ENCODE data around the gene SON.
A peak's percentile ranks its signal among the peaks of the same experiment; 100 is the strongest.

SON gene

GRCh38 chr21:33543505-33544129, 779 bp downstream of the SON start:
- DNase-seq (ENCODE audit: low read depth): peak; percentile 60

GRCh38 chr21:33544451-33545195, 1.8 kb downstream of the SON start:
- DNase-seq (ENCODE audit: low read depth): no peak

DNA sequence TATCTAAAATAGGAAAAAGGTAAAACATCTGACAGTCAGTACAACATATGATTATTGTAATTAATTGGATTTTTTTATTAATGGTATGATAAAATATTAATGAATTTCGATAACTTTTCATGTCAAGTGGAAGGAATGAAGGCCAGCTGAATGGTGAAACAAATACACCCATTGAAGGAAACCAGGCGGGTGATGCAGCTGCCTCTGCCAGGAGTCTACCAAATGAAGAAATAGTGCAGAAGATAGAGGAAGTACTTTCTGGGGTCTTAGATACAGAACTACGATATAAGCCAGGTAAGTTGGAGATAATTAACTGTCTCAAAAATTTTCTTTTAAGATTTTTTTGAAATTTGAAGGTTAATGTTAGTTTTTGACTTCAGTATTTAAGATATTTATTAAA, 3.2 kb downstream of the SON start:
- no peak for DNase-seq (ENCODE audit: low read depth)

- no peak for DNase-seq (ENCODE audit: low read depth)
Measured at GRCh38 chr21:33549848-33550771, 7.3 kb downstream of the SON start.

GRCh38 chr21:33550772-33551660, 8.2 kb downstream of the SON start:
- DNase-seq (ENCODE audit: low read depth): no peak

DNA sequence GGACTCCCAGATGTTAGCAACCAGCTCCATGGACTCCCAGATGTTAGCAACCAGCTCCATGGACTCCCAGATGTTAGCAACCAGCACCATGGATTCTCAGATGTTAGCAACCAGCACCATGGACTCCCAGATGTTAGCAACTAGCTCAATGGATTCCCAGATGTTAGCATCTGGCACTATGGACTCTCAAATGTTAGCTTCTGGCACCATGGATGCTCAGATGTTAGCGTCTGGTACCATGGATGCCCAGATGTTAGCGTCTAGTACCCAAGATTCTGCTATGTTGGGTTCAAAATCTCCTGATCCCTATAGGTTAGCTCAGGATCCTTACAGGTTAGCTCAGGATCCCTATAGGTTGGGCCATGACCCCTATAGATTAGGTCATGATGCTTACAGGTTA, 8.8 kb downstream of the SON start:
- DNase-seq (ENCODE audit: low read depth): no peak

- DNase-seq (ENCODE audit: low read depth): no peak
Measured at GRCh38 chr21:33552093-33552998, 9.5 kb downstream of the SON start.

DNA sequence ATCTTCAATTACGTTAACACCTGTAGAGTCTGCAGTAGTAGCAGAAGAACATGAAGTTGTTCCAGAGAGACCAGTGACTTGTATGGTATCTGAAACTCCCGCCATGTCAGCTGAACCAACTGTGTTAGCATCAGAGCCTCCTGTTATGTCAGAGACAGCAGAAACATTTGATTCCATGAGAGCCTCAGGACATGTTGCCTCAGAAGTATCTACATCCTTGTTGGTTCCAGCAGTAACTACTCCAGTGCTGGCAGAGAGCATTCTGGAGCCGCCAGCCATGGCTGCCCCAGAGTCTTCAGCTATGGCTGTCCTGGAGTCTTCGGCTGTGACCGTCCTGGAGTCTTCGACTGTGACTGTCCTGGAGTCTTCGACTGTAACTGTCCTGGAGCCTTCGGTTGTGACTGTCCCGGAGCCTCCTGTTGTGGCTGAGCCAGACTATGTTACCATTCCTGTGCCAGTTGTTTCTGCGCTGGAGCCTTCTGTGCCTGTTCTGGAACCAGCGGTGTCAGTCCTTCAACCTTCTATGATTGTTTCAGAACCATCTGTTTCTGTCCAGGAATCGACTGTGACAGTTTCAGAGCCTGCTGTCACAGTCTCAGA, 10.3 kb downstream of the SON start:
- DNase-seq (ENCODE audit: low read depth): no peak

DNA sequence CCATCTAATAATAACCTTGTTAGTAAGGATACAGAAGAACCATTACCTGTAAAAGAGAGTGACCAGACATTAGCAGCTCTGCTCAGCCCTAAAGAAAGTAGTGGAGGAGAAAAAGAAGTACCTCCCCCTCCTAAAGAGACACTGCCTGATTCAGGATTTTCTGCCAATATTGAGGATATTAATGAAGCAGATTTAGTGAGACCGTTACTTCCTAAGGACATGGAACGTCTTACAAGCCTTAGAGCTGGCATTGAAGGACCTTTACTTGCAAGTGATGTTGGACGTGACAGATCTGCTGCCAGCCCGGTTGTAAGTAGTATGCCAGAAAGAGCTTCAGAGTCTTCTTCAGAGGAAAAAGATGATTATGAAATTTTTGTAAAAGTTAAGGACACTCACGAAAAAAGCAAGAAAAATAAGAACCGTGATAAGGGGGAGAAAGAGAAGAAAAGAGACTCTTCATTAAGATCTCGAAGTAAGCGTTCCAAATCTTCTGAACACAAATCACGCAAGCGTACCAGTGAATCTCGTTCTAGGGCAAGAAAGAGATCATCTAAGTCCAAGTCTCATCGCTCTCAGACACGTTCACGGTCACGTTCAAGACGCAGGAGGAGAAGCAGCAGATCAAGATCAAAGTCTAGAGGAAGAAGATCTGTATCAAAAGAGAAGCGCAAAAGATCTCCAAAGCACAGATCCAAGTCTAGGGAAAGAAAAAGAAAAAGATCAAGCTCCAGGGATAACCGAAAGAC, 11.6 kb downstream of the SON start:
- DNase-seq (ENCODE audit: low read depth): no peak

GRCh38 chr21:33554982-33555344, 12.1 kb downstream of the SON start:
- DNase-seq (ENCODE audit: low read depth): no peak

DNA sequence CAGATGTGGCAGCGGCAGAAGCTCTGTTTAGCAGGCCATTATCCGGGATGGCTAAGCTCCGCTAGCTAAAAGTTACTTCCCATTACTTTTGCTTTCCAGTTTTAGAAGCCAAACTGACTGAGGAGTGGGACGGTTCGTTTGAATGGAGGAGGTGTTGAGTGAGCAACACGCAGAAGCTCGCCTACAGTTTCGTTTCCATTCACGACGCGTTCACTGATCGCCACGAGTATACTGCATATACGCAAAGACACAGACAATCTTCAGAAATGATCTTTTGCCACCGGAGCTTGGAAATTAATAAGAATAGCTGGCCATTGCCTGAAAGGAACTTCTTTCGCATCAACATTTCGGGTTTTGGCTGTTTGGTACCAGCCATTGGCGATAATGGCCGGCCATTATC, 14.6 kb downstream of the SON start:
- DNase-seq (ENCODE audit: low read depth): no peak

DNA sequence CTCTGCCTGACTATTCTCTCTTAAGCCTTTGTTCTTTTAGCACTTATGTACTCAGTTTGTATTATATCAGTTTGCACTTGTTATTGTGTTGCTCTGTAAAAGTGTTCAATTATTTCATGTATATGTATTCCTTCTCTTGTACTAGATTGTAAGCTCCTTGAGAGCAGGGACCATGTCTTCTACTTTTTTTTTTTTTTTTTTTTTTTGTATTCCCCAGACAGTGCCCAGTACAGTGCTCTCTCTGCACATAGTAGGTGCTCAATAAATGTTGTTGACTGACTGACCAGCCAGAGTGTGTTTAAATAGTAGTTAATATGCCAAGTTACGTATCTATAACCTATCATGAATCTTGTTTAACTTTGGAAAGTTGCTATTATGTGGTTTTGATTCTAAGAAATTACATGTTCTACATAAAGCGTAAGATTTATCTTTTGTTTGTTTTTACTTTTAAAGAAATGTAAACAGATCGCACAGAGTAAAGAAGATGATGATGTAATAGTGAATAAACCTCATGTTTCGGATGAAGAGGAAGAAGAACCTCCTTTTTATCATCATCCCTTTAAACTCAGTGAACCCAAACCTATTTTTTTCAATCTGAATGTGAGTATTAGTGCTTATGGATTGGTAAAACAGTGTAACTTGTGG, 16.1 kb downstream of the SON start:
- DNase-seq (ENCODE audit: low read depth): no peak

DNA sequence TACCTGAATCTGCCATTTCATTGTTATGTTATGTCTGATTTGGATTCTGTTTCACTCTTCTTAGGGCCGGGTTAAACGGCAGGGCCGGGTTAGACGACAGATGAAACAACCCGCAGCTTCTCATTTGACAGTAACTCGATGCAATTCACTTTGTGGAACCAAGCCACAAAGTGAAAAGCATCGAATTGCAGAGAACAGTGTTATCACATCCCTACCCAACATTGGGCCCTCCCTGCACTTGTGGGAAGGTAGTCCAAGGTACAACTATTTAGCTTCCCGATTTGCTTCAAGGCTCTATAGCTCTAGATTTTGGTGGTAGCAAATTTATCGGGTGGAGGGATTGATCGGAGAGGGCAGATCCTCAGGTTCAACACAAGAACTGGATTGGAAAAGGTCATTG, 17.0 kb downstream of the SON start:
- DNase-seq (ENCODE audit: low read depth): no peak

DNA sequence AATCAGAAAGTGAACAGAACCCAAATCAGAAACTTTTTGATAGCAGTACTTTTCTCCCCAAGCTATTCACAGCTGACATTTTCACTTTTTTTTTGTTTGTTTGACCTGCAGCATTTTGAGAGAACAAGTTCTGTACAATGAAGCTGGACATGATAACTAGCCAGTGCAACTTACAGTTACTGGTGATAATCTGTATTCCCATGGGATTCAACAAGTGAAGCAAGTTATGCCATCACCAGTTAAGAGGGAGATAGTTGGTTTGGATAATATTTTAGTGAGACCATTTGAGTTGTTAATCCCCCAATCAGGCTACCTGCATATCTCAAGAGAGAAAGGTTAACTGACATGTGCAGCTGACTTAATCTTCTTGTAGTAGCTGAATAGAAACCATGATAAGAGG, 18.1 kb downstream of the SON start:
- DNase-seq (ENCODE audit: low read depth): no peak

DNA sequence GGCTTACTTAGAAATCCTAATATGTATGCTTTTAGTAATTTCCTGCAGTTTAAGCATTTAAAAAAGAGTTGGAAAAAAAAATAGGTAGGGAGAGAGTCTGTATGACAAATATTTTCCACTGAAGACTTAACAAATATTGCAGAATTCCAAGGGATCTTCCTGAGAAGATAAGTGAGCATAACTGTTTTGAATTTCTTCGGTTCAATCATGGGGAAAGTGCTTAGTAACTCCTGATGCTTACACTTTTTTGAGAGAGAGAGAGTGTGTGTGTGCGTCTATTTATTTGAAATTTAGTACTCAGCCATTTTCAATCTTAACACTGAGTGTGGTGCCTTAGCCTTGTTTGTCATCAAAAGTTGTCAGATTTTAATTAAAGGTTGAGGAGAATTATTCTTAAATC, 18.5 kb downstream of the SON start:
- no peak for DNase-seq (ENCODE audit: low read depth)

DNA sequence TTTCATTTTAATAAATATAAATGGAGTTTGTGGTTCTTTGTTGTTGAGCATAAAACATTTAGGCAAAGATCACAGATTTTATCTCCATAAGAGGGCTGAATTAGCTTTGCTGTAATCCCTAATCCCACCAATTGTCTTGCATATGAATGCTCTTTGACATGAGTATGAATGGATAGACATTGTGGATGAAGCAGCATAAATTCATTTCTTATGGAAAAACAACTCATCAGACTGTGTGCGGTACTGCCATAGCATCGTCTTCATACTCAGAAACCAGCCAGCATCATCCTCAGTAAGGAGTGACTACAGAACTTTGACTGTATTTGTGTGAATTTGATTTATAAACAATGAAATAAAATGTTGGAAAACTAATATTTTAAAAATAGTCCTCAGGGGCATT, 19.6 kb downstream of the SON start:
- no peak for DNase-seq (ENCODE audit: low read depth)

DNA sequence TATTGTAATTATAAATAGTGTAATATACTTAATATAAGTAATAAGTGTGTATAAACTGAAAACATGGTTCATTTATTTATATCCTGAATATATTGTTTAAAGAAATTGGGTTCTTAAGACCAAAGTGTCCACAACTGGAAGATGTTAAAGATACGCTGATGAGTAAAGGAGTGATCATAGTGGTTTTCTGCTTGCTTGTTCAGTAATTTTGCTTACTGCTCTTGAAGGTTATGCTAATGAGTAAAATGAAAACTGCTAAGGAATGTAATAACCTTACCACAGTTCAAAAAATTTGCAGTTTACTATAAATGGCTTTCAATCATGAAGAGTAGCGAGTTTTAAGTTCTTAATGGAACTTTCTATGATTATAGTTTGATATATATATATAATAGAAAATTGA, 23.7 kb downstream of the SON start:
- DNase-seq (ENCODE audit: low read depth): no peak

DNA sequence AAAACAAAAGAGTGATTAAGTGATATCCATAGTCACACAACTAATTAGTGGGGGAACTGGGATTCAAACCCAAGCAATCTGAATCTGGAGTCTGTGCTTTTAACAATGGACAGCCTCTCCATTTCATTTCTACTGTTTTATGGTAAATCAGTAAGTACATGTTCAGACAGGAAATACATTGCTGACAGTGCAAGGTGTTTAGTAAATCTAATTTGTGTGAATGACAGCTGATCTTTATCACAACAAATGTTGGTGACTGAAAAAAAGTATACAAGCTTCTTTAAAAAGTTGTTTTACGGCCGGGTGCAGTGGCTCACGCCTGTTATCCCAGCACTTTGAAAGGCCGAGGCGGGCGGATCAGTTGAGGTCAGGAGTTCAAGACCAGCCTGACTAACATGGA, 25.1 kb downstream of the SON start:
- DNase-seq (ENCODE audit: low read depth): no peak

DNA sequence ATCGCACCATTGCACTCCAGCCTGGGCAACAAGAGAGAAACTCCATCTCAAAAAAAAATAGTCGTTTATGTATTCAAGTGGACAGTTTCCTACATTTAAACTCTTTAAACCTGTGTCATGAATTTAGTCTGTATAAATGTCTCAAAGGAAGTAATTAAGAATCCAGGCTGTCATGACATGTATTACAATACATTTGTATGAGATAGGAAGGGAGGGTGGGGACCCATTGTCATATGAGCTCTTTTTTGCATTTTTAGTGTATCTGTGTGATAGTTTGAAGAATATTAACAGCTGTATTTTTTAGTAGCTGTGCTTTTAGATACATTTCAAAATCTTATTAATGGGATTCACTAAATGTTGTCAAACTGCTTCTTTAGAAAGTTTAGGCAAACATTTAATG, 25.6 kb downstream of the SON start:
- DNase-seq (ENCODE audit: low read depth): no peak
